Measurements from ENCODE around the gene FBXO7. TPM values are rescaled to one million over a fixed set of nuclear protein-coding genes. Genes with fewer than 3 reads are reported as not detected.
"Not testable (repeated sequence)": the region's sequence is repeated elsewhere in the genome, so short reads cannot be mapped to it uniquely, and the experiment has no call there.

Gene FBXO7
- total RNA-seq, 1 donor: 72.1 TPM

DNA sequence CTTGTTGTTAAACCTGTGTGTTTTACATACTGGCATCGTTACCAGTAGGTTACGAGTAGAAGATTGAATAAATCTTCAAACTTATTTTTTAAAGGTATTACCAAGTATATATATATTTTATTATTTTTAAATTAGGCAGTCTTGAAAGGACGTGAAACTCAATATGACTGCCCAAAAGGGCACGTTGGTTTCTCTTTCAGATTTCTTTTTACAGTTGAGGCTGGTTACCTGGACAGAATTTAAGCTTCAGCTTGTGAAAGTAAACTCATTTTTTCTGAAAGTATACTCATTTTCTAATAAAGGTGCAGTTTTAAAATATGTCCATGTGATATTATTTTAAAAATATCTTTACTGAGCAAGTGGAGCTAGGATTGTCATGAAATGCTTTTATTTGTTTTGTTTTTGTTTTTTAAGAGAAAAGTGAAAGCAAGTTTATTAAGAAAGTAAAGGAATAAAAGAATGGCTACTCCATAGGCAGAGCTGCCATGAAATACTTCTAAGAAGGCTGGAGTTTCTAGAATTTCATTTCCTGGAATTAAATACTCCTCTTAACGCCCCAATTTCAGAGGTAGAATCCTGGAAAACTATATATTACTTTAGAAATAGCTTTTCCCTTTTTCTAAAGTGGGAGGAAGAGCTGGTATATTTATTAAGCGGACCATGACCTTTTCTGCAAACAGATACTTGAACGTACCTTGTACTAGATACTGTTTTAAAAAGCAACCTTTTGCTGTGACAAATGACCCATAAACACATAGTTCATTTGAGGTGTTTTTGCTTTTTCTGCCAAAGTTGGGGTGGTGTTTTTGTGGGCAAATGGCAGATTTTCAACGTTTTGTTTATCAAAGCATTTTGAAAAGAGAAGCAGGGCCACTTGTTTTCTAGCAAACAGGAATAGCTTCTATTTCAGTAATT, 1.9 kb downstream of the FBXO7 start:
- TF ChIP-seq, protein P1, sequence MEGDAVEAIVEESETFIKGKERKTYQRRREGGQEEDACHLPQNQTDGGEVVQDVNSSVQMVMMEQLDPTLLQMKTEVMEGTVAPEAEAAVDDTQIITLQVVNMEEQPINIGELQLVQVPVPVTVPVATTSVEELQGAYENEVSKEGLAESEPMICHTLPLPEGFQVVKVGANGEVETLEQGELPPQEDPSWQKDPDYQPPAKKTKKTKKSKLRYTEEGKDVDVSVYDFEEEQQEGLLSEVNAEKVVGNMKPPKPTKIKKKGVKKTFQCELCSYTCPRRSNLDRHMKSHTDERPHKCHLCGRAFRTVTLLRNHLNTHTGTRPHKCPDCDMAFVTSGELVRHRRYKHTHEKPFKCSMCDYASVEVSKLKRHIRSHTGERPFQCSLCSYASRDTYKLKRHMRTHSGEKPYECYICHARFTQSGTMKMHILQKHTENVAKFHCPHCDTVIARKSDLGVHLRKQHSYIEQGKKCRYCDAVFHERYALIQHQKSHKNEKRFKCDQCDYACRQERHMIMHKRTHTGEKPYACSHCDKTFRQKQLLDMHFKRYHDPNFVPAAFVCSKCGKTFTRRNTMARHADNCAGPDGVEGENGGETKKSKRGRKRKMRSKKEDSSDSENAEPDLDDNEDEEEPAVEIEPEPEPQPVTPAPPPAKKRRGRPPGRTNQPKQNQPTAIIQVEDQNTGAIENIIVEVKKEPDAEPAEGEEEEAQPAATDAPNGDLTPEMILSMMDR (IDR thresholded peaks at IDR 0.05; ENCODE audit: insufficient read depth, low read depth, low read length): no peak
- DNase-seq (ENCODE audit: low read depth): peak; percentile 28
- H3K4me3 ChIP-seq (ENCODE audit: low read depth, low read length): peak overlapping the region; percentile 89

DNA sequence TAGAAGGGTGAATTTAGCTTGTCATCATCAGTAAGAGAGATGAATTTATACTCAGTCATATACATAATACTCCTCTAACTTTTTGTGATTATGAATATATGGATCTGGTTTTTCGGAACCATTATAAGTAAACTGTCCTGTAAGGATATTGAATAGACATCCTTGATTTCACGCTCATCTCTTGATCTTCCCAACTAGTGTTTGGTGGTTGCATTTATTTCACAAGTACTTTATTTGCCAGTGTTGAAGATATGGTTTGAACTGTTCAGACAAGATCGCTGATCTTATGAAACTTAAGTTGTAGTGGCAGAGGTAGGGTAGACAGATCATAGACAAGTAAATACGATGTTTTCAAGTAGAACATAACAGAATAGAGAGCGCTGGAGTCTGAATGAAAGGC, 3.0 kb downstream of the FBXO7 start:
- no peak overlapping the region for H3K4me3 ChIP-seq (ENCODE audit: low read depth, low read length)
- no peak for DNase-seq (ENCODE audit: low read depth)
- TF ChIP-seq, protein P1 (IDR thresholded peaks at IDR 0.05; ENCODE audit: insufficient read depth, low read depth, low read length): no peak

DNA sequence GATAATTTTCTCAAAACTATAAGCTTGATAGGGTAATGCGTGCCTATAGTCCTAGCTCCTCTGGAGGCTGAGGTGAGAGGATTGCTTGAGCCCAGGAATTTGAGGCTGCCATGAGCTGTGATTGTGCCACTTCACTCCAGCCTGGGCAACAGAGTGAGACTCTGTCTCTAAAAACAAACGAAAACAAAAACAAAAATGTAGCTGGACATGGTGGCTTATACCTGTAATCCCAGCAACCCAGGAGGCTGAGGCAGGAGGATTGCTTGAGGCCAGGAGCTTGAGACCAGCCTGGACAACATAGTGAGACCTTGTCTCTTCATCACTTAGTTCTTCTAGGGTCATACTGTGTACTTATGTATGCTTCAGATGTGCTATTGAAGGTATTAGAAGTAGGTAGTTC, 3.9 kb downstream of the FBXO7 start:
- not testable (repeated sequence) for DNase-seq (ENCODE audit: low read depth); H3K4me3 ChIP-seq (ENCODE audit: low read depth, low read length)

DNA sequence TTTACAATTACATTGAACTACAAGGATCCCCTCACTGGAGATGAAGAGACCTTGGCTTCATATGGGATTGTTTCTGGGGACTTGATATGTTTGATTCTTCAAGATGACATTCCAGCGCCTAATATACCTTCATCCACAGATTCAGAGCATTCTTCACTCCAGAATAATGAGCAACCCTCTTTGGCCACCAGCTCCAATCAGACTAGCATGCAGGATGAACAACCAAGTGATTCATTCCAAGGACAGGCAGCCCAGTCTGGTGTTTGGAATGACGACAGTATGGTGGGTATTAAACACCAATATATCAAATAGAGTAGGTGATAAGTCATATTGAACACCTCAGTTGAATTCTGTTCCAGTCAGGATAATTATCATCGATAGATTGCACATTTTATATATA, 4.4 kb downstream of the FBXO7 start:
- TF ChIP-seq, protein P1 (IDR thresholded peaks at IDR 0.05; ENCODE audit: insufficient read depth, low read depth, low read length): no peak
- H3K4me3 ChIP-seq (ENCODE audit: low read depth, low read length): no peak overlapping the region
- no peak for DNase-seq (ENCODE audit: low read depth)

DNA sequence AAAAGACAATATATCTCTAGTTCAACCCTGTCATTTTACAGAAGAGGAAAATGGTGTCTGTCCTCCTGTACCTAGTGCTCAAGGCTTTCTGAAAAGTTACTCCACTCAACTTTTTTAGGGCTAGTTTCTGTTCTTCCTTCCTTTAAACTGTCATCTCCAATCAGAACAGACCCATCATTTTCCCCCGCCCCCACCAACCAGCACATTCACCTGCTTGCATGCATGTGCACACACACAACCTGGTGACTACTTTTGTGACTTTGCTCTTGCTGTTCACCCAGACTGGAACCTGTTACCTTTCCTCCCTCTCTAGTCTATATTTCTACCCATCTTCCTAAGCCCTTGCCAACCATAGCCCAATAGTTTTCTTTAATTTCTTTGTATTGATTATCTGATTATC, 5.6 kb downstream of the FBXO7 start:
- TF ChIP-seq, protein P1 (IDR thresholded peaks at IDR 0.05; ENCODE audit: insufficient read depth, low read depth, low read length): no peak
- no peak overlapping the region for H3K4me3 ChIP-seq (ENCODE audit: low read depth, low read length)
- DNase-seq (ENCODE audit: low read depth): no peak

DNA sequence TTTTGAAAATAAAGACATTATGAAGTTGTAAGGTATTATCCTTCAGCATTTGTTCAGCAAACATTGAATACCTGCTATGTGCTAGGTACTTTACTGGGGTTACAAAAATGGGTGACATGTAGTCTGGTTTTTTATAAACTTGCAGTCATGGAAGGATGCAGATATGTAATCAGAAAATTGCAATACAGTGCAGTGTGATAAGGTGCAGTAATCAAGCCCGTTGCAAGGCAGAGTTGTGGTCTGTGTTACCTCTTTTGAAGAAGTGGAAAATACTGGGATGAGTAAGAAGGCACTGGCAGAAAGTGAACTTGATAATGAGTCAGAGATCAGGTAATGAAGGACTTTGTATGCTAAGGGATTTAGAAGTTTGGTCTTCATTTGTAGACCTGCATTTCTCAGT, 8.1 kb downstream of the FBXO7 start:
- DNase-seq (ENCODE audit: low read depth): no peak
- H3K4me3 ChIP-seq (ENCODE audit: low read depth, low read length): no peak overlapping the region
- TF ChIP-seq, protein P1 (IDR thresholded peaks at IDR 0.05; ENCODE audit: insufficient read depth, low read depth, low read length): no peak

DNA sequence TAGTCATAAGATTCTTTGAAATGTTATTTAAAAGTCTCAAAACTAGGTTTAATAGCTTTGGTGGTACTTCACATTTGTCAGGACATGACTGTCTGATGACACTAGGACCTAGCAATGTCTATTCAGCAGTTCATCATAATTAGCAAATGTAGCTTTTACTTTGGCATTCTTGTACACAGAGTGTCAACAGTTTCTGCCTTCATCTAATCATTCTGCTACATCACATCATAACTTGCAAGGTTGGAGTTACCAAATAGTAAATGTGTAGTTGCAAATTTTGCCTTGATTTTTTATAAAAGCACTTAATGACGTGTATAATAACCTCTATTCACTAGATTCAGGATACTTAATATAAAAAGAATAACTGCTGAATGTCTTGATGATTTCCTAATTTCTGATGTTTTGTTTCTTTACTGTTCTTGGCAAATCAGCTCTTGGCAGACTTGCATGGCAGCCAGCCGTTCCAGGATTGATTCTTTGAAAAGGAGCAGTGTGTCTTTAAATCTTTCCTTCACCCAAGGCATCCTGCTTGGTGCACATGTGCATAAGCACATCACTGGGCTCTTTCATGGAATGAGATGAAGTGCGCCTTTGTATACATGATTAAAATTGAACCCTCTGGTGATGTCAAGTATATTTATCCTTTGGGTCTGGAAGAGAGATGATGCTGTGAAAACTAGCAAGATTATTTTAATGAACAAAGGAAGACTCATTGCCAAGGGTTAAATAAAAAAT, 12.2 kb downstream of the FBXO7 start:
- no peak overlapping the region for H3K4me3 ChIP-seq (ENCODE audit: low read depth, low read length)
- TF ChIP-seq, protein P1 (IDR thresholded peaks at IDR 0.05; ENCODE audit: insufficient read depth, low read depth, low read length): no peak
- no peak for DNase-seq (ENCODE audit: low read depth)
